Lower leg skin (tissue), 3 donors: ENCODE data around the gene GBF1.

Experiments
- CTCF ChIP-seq, 3 donors: fragments of 450-650 bp; IDR thresholded peaks; one replicate each; pipeline ENCODE4 v1.5.1; 2016; ENCODE audit warnings: antibody characterized with exemption in 3 of 3, mild to moderate bottlenecking in 3 of 3, moderate library complexity in 2 of 3
- POLR2A ChIP-seq, 2 donors: fragments of 450-650 bp; IDR thresholded peaks; one replicate each; pipeline ENCODE4 v1.6.1; 2016 to 2017; ENCODE audit warnings: antibody characterized with exemption in 2 of 2, mild to moderate bottlenecking in 1 of 2, moderate library complexity in 1 of 2

GRCh38 chr10:102230264-102230860, 15.0 kb upstream of the GBF1 start:
- TF ChIP-seq CTCF (IDR thresholded peaks at IDR 0.05) (no peak), POLR2A (IDR thresholded peaks at IDR 0.05) (no peak)
